NCI-H510A (cell line): ENCODE data around the gene ZXDB.
"Not testable (repeated sequence)": the region's sequence is repeated elsewhere in the genome, so short reads cannot be mapped to it uniquely, and the experiment has no call there.

Experiments used
- DNase-seq: peaks from one replicate; lab custom pipeline; 2025; lab: John Stamatoyannopoulos, UW

The ZXDB gene

GRCh38 chrX:57591284-57592159, at the start of gene ZXDB:
Gene ZXDB (plus strand): TSS chrX:57592011. CDS start chrX:57592049, 38 bp downstream.
- DNase-seq: not testable (repeated sequence)

DNA sequence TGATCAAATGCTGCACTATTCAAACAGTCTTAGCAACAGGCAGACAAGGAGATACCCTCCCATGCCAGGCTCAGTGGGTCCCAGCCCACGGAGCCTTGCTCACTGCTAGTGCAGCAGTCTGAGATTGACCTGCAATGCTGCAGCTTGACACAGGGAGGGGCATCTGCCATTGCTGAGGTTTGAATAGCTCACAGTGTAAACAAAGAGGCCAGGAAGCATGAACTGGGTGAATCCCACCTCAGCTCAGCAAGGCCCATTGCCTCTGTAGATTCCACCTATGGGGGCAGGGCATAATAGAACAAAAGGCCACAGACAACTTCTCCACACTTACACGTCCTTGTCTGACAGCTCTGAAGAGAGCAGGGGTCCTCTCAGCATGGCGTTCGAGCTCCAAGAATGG, 26.6 kb upstream of the ZXDB start:
- DNase-seq: no peak

DNA sequence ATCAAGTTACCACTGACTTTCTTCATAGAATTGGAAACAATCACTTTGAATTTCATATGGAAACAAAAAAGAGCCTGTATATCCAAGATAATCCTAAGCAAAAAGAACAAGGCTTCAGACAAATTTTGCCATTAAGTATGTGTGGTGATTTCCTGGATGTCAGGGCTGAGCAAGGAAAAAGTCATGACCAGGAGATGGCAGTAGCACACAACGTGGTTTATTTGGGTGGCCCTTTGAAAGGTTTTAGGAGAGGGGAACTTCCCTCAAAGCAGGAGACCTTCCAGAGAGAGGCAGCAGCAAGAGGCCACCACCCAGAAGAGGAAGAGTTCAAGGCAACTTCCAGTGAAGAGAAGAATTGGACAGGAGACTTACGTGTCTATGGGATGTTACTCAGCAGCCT, 18.1 kb upstream of the ZXDB start:
- no peak for DNase-seq

DNA sequence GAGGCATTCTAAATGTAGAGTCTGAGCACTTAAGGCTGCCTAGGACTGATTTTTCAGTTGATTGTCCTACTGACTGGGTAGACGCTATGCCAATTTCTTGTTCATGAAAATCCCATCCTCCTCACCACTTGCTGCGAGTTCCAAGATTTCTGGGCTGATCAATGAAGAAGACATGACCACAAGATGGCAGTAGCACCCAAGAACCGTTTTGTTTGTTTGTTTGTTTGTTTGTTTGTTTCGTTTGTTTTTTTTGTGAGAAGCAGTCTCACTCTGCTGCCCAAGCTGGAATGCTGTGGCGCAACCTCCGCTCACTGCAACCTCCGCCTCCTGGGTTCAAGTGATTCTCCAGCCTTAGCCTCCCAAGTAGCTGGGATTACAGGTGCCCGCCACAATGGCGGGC, 8.9 kb upstream of the ZXDB start:
- not testable (repeated sequence) for DNase-seq

- no peak for DNase-seq
Observed at GRCh38 chrX:57583477-57583876, 8.3 kb upstream of the ZXDB start.

DNA sequence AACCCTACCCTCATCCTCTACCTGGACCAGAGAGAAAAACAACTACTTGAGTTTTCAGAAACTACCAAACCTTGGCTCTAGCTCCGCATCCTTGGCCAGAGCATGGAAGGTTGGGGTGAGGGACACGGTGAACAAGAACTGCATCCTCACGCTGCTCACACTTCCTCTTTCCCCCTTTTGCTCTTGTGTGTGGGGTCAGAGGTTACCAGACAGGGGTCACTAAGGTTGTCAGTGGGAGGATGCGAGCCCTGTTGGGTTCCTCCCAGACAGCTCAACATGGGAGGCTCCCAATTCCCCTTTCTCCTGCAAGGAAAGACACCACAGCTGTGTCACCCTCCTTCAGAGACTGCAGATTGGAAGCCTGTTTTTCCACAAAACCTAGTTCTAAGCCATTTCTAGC, 5.5 kb upstream of the ZXDB start:
- no peak for DNase-seq

- DNase-seq: no peak
Observed at GRCh38 chrX:57587062-57587461, 4.7 kb upstream of the ZXDB start.

GRCh38 chrX:57587607-57588006, 4.2 kb upstream of the ZXDB start:
- no peak for DNase-seq

GRCh38 chrX:57592160-57592893, 516 bp downstream of the ZXDB start:
- DNase-seq: not testable (repeated sequence)

- peak; percentile 25 for DNase-seq
Observed at GRCh38 chrX:57592894-57593215, 1.0 kb downstream of the ZXDB start.

- DNase-seq: no peak
Observed at GRCh38 chrX:57595381-57595811, 3.6 kb downstream of the ZXDB start.

GRCh38 chrX:57596109-57596508, 4.3 kb downstream of the ZXDB start:
- DNase-seq: no peak

DNA sequence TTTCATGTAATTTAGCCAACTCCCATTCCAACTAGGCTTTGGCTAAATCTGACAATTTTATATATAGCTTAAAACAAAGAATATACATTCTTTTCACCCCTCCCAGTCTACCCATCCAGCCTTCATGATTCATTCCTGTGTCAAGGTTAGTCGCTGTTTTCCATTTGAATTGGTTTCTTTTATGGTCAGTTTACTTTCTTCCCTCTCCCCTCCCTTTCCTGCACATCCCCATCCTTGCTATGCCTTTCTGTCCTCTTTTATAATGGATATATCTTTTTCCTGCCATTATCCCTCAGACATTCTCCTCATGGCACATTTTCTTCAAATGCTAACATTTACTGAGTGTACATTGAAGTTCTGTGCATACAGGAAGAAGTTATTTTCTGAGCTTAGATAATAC, 4.7 kb downstream of the ZXDB start:
- no peak for DNase-seq

DNA sequence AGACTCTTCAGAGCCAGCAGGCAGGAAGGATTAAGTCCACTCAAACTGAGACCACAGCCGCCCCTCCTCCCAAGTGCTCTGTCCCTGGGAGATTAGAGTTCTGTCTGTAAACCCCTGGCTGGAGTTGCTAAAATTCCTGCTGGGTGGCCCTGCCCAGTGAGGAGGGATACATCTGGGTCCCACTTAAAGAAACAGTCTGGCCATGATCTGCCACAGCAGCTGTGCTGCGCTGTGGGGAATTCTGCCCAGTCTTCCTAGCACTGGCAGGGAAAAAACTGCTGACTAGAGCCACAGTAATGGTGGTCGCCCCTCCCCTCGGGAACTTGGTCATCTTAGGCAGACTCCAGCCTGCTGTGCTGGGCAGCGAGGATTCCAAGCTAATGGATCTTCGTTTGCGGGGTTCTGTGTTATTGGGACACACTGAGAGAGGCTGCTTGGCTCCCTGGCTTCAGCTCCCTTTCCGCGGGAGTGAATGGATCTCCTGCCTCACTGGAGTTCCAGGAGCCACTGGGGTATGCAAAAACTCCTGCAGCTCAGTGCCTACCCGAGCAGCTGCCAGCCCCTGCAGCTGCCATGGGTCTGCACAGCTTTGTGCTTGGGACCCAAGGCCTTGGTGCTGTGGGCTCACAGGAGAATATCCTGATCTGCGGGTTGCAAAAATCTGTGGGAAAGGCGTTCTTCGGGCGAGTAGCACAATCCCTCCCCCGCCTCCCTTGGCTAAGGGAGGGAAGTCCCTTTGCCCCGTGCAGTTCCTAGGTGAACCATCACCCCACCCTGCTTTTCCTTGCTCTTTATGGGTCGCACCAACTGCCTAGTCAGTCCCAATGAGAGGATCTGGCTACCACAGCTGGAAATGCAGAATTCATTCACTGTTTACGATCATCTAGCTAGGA, 15.7 kb downstream of the ZXDB start:
- DNase-seq: no peak

DNA sequence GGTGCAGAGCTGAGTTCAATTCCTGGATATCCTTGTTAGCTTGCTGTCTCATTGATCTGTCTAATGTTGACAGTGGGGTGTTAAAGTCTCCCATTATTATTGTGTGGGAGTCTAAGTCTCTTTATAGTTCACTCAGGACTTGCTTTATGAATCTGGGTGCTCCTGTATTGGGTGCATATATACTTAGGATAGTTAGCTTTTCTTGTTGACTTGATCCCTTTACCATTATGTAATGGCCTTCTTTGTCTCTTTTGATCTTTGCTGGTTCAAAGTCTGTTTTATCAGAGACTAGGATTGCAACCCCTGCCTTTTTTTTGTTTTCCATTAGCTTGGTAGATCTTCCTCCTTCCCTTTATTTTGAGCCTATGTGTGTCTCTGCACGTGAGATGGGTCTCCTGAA, 21.5 kb downstream of the ZXDB start:
- not testable (repeated sequence) for DNase-seq

DNA sequence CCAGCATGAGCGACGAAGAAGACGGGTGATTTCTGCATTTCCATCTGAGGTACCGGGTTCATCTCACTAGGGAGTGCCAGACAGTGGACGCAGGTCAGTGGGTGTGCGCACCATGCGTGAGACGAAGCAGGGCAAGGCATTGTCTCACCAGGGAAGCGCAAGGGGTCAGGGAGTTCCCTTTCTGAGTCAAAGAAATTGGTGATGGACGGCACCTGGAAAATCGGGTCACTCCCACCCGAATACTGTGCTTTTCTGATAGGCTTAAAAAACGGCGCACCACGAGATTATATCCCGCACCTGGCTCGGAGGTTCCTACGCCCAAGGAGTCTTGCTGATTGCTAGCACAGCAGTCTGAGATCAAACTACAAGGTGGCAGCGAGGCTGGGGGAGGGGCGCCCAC, 37.6 kb downstream of the ZXDB start:
- DNase-seq: not testable (repeated sequence)

DNA sequence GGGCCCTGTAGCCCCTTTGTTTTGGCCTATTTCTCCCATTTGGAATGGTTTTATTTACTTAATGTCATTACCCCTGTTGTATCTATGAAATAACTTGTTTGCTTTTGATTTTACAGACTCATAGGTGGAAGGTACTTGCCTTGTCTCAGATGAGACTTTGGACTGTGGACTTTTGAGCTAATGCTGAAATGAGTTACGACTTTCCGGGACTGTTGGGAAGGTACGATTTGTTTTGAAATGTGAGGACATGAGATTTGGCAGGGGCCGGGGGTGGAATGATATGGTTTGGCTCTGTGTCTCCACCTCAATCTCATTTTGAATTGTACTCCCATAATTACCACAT, 48.8 kb downstream of the ZXDB start:
- no peak for DNase-seq

DNA sequence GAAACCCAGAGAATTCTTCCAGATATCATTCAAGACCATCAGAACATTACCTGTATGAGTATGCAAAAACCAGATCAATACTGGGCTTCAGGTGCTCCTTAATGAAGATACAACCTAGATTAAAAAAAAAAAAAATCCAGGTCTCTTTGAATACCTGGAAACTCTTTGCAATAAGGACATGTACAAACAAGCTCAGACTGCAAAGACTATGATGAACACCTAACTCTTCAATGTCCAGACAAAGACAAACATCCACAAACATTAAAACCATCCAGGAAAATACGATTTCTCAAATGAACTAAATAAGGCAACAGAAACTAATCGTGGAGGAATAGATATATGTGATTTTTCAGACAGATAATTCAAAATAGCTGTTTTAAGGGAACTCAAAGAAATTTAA, 49.5 kb downstream of the ZXDB start:
- no peak for DNase-seq

DNA sequence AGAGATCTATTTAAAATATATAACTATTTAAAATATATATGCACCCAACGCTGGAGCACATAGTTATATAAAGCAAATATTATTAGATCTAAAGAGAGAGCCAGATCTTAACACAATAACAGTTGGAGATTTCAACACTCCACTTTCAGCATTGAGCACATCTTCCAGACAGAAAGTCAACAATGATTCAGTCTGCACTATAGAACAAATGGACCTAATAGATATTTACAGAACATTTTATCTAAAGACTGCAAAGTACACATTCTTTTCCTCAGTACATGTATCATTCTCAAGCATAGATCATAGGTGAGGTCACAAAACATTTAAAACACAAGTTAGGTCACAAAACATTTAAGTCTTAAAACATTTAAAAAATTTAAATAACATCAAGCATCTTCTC, 51.9 kb downstream of the ZXDB start:
- no peak for DNase-seq

GRCh38 chrX:57647020-57647419, 55.2 kb downstream of the ZXDB start:
- DNase-seq: no peak
